Stimulated activated CD4-positive, alpha-beta T cell treated with anti-CD3 and anti-CD28 coated beads, Interleukin-4, amount 100 ng/mL, for 1 hour (primary cell): ENCODE data around the gene PHC2.

Source experiments
- DNase-seq: peaks from one replicate; pipeline ENCODE4 v3.0.0-alpha.2; 2020

The PHC2 gene

GRCh38 chr1:33384040-33384812 lies 46.7 kb downstream of the PHC2 start:
- no peak for DNase-seq

GRCh38 chr1:33383489-33383888 lies 47.4 kb downstream of the PHC2 start:
- DNase-seq = no peak

- no peak for DNase-seq
Observed at GRCh38 chr1:33382661-33383415, 48.1 kb downstream of the PHC2 start.

- DNase-seq = no peak
Observed at GRCh38 chr1:33381977-33382376, 48.9 kb downstream of the PHC2 start.

GRCh38 chr1:33380811-33381210 lies 50.1 kb downstream of the PHC2 start:
- DNase-seq = no peak

- no peak for DNase-seq
Observed at GRCh38 chr1:33379631-33380354, 51.1 kb downstream of the PHC2 start.

GRCh38 chr1:33378976-33379375 lies 51.9 kb downstream of the PHC2 start:
- no peak for DNase-seq

- no peak for DNase-seq
Observed at GRCh38 chr1:33378524-33378923, 52.4 kb downstream of the PHC2 start.

- no peak for DNase-seq
Observed at GRCh38 chr1:33377756-33378155, 53.1 kb downstream of the PHC2 start.

- no peak for DNase-seq
Observed at GRCh38 chr1:33377013-33377412, 53.9 kb downstream of the PHC2 start.

GRCh38 chr1:33375316-33375715 lies 55.6 kb downstream of the PHC2 start:
- no peak for DNase-seq

- no peak for DNase-seq
Observed at GRCh38 chr1:33374336-33375105, 56.4 kb downstream of the PHC2 start.

GRCh38 chr1:33373606-33374005 lies 57.3 kb downstream of the PHC2 start:
- DNase-seq = no peak

- DNase-seq = no peak
Observed at GRCh38 chr1:33372677-33373076, 58.2 kb downstream of the PHC2 start.

- no peak for DNase-seq
Observed at GRCh38 chr1:33372162-33372561, 58.7 kb downstream of the PHC2 start.

GRCh38 chr1:33371334-33371733 lies 59.6 kb downstream of the PHC2 start:
- no peak for DNase-seq

GRCh38 chr1:33370827-33371226 lies 60.1 kb downstream of the PHC2 start:
- DNase-seq = no peak

- DNase-seq = no peak
Observed at GRCh38 chr1:33370301-33370700, 60.6 kb downstream of the PHC2 start.

- no peak for DNase-seq
Observed at GRCh38 chr1:33369764-33370163, 61.1 kb downstream of the PHC2 start.

- no peak for DNase-seq
Observed at GRCh38 chr1:33369081-33369480, 61.8 kb downstream of the PHC2 start.

GRCh38 chr1:33368431-33368830 lies 62.5 kb downstream of the PHC2 start:
- no peak for DNase-seq

GRCh38 chr1:33367485-33368405 lies 63.1 kb downstream of the PHC2 start:
- peak; percentile 88 for DNase-seq
